Heart left ventricle (tissue), 13 donors: Measurements from ENCODE around the gene VWDE.

Source experiments
- CTCF ChIP-seq, 12 donors: fragments of 200-600 bp; sonication (generic) in 4 of 12; IDR thresholded peaks; one replicate each; pipeline versions ENCODE4 v1.5.0 to v1.8.0; 2018 to 2022; ENCODE audit warnings: antibody characterized with exemption in 12 of 12, mild to moderate bottlenecking in 5 of 12
- POLR2A ChIP-seq, 2 donors: fragments of 450-650 bp; IDR thresholded peaks; one replicate each; pipeline ENCODE4 v1.6.1; 2017; ENCODE audit warnings: antibody characterized with exemption in 2 of 2, mild to moderate bottlenecking in 2 of 2, moderate library complexity in 2 of 2
- donor health status: ischemic (EF 13 %, LVEDD 7.1; RV severe dilation, severe dysfunction).
- donor health status: DM: no; HTN: yes; CAD: no.
- donor health status: DM: no; HTN: no; CAD: no.
- donor health status: ischemic (EF 25% LVEDD 6.9; RV normal size, moderate dysfunction).
- donor health status: ischemic (EF 25% LVEDD 5.7; RV mildly dilated, moderate dysfunction).
- donor health status: ischemic (EF 35%, LVEDD 5.7; RV mildly dilated, moderate dysfunction).
- donor health status: nonischemic (EF 11% LVEDD 7.7; RV severe dilation, severe dysfunction).
- donor health status: DM: yes; HTN: yes; CAD: no.
- donor health status: PGD.
- donor health status: ischemic (EF 29% LVEDD 5.4; RV normal size, mild dysfunction).
- donor health status: nonischemic (EF 23%, LVEDD 6.1; RV moderate dilation, normal function).

DNA sequence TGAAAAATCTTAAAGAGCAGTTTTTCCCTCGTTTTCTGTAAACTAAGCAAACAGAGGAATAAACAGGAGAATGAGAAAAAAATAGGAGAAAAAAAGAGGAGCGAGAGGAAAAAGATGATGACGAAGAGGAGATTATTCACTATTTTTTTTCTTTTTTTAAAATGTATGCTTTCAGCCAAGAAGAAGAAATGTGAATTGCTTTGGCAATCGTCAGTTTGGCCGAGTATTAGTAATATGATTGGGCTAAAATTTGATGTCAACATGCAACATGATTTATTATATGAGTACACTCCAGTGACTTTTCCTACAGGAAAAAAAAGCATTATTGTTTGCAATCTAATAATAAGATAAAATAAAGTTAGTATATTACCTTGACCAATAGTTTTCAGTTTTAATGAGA, 26.3 kb downstream of the VWDE start:
- no peak for TF ChIP-seq CTCF (IDR thresholded peaks at IDR 0.05)
- TF ChIP-seq POLR2A (IDR thresholded peaks at IDR 0.05), result no peak
